Endothelial cell of umbilical vein (primary cell): ENCODE measurements around the gene TGFBR3. TPM values are rescaled to one million over a fixed set of nuclear protein-coding genes. Genes with fewer than 3 reads are reported as not detected.
A peak's percentile ranks its signal among the peaks of the same experiment; 100 is the strongest.

Experiments
- BruUV-seq: library from RNA; stranded (reverse); fragments of 400-500 nt; replicated peaks from 2 replicates; lab custom pipeline; 2021; lab: Mats Ljungman, UMichigan
- CTCF ChIA-PET: fragments of 300-600, 350-600 bp; sonication (Branson Sonifier 250); formaldehyde crosslinking; loops from one replicate; lab custom pipeline; 2021; ENCODE audit warnings: antibody characterized with exemption, inconsistent platforms; lab: Charles Lee
- POLR2A ChIA-PET: fragments of 300-600, 350-600 bp; sonication (Branson Sonifier 250); formaldehyde crosslinking; loops from one replicate; lab custom pipeline; 2021; ENCODE audit warnings: antibody characterized with exemption, inconsistent platforms; lab: Charles Lee
- DNase-seq: peaks from one replicate; pipeline ENCODE4 v3.0.0-alpha.2; 2011; ENCODE audit warnings: low read depth, low spot score
- FAIRE-seq: peaks from 2 replicates; lab custom pipeline; 2011; peaks lifted over from hg19 to GRCh38; lab: Jason Lieb, UNC
- H2AFZ ChIP-seq: 2 replicates; pipeline ENCODE4 v1.6.0; 2012; ENCODE audit warnings: low read depth, low read length, control low read depth, inconsistent platforms
- H3K27ac ChIP-seq: 2 replicates; pipeline ENCODE4 v1.5.1; 2011; ENCODE audit warnings: low read depth, mild to moderate bottlenecking, control low read depth, low read length, moderate library complexity; ENCODE audit not compliant: insufficient read depth
- H3K27me3 ChIP-seq, 2 experiments: 2 replicates each; pipeline versions ENCODE4 v1.6.0 to v1.6.1; 2011; ENCODE audit warnings: low read length in 2 of 2, mixed read lengths in 1 of 2; ENCODE audit not compliant: control insufficient read depth in 2 of 2, insufficient read depth in 2 of 2
- H3K36me3 ChIP-seq, 2 experiments: 2 replicates in 1 of 2; 3 replicates in 1 of 2; pipeline ENCODE4 v1.5.1; 2011; ENCODE audit warnings: low read length in 2 of 2, mild to moderate bottlenecking in 1 of 2, moderate library complexity in 1 of 2; ENCODE audit not compliant: control insufficient read depth in 2 of 2, insufficient read depth in 2 of 2; ENCODE audit errors: extremely low read depth in 1 of 2
- H3K4me1 ChIP-seq: 3 replicates; pipeline ENCODE4 v1.5.1; 2011; ENCODE audit warnings: mild to moderate bottlenecking, low read length; ENCODE audit not compliant: control insufficient read depth, insufficient read depth; ENCODE audit errors: extremely low read depth
- H3K4me2 ChIP-seq: 2 replicates; pipeline ENCODE4 v1.6.1; 2011; ENCODE audit warnings: low read length, control low read depth, mixed read lengths; ENCODE audit not compliant: insufficient read depth
- H3K4me3 ChIP-seq, 3 experiments: fragments of 200-600 bp in 1 of 3; sonication (generic), shearing (Covaris generic) in 1 of 3; replicated peaks in 1 of 3; 2 replicates each; pipeline ENCODE4 v1.5.1; 2011 to 2016; ENCODE audit warnings: control low read depth in 3 of 3, low read length in 3 of 3, mild to moderate bottlenecking in 2 of 3, inconsistent platforms in 1 of 3, low read depth in 1 of 3, moderate library complexity in 1 of 3; ENCODE audit not compliant: insufficient read depth in 1 of 3
- H3K79me2 ChIP-seq: 2 replicates; pipeline ENCODE4 v1.6.0; 2012; ENCODE audit warnings: low read length, inconsistent platforms; ENCODE audit not compliant: control insufficient read depth, insufficient read depth
- H3K9ac ChIP-seq: replicated peaks from 2 replicates; pipeline ENCODE3; 2011; ENCODE audit warnings: low read length, control low read depth; ENCODE audit not compliant: insufficient read depth; ENCODE audit errors: extremely low read depth
- H3K9me1 ChIP-seq: replicated peaks from 3 replicates; pipeline ENCODE4 v1.6.0; 2011; ENCODE audit warnings: mild to moderate bottlenecking, low read length; ENCODE audit not compliant: control insufficient read depth, insufficient read depth; ENCODE audit errors: extremely low read depth
- H3K9me3 ChIP-seq: replicated peaks from 2 replicates; pipeline ENCODE4 v1.5.1; 2012; ENCODE audit warnings: low read length, inconsistent platforms; ENCODE audit not compliant: control insufficient read depth, insufficient read depth
- H4K20me1 ChIP-seq: replicated peaks from 2 replicates; pipeline ENCODE3; 2011; ENCODE audit warnings: mild to moderate bottlenecking, low read length; ENCODE audit not compliant: control insufficient read depth, insufficient read depth; ENCODE audit errors: extremely low read depth
- EZH2 ChIP-seq: IDR thresholded peaks from 2 replicates; pipeline ENCODE4 v1.6.1; 2012; ENCODE audit warnings: borderline replicate concordance, low read depth, mild to moderate bottlenecking, moderate library complexity, low read length, inconsistent platforms; ENCODE audit not compliant: severe bottlenecking
- FOS ChIP-seq: IDR thresholded peaks from 2 replicates; pipeline ENCODE4 v1.6.1; 2011; ENCODE audit warnings: mild to moderate bottlenecking, low read length, moderate library complexity, borderline replicate concordance; ENCODE audit not compliant: insufficient read depth
- GATA2 ChIP-seq: IDR thresholded peaks from 2 replicates; pipeline ENCODE4 v1.7.0; 2011; ENCODE audit warnings: low read depth, mild to moderate bottlenecking, moderate library complexity, mixed read lengths, low read length; ENCODE audit not compliant: insufficient read length, insufficient read depth
- POLR2A ChIP-seq: IDR thresholded peaks from 2 replicates; pipeline ENCODE4 v1.6.1; 2012; ENCODE audit warnings: low read depth, mild to moderate bottlenecking, control low read depth, low read length
- POLR2AphosphoS5 ChIP-seq: IDR thresholded peaks from 2 replicates; pipeline ENCODE4 v1.6.1; 2012; ENCODE audit warnings: low read depth, mild to moderate bottlenecking, control low read depth, low read length, moderate library complexity; ENCODE audit not compliant: insufficient read depth
- dilution Hi-C: fragments of 300-500 bp; cut with MboI; formaldehyde crosslinking; loops from one replicate; pipeline ENCODE4 v1.15.0; 2019; ENCODE audit warnings: low sequenced_read_pairs; ENCODE audit not compliant: extremely low pct_ligation_motif_present
- intact Hi-C: fragments of 100-400 bp; cut with micrococcal nuclease; formaldehyde crosslinking; loops from one replicate; pipeline ENCODE4 v1.10.0; 2022
- polyA plus RNA-seq, 4 experiments: library from polyadenylated mRNA; depleted of rRNA in 3 of 4; stranded (reverse) in 3 of 4; unstranded in 1 of 4; fragments of >200 nt; gene quantifications; 2 replicates each; pipeline versions ENCODE4 v1.2.1 to v1.2.3, GENCODE V29; 2011 to 2012; ENCODE audit warnings: missing spikeins in 1 of 4
- total RNA-seq: library from RNA; stranded (reverse); gene quantifications from 2 replicates; pipeline ENCODE4 v1.2.3, GENCODE V29; 2021
- TF ChIP-seq, protein P1 (sequence below), 2 donors: IDR thresholded peaks; 1 replicate in 1 of 2; 2 replicates in 1 of 2; pipeline ENCODE4 v1.5.1; 2011; ENCODE audit warnings: low read length in 2 of 2, mild to moderate bottlenecking in 2 of 2, moderate library complexity in 2 of 2, control low read depth in 1 of 2, inconsistent platforms in 1 of 2, low read depth in 1 of 2; ENCODE audit not compliant: insufficient read depth in 1 of 2; ENCODE audit errors: extremely low read depth in 1 of 2

TGFBR3 gene
- total and polyA plus RNA-seq, 2 donors (not counting 3 experiments of a cell fraction or from before 2014, with no cell fraction given): 8.0 to 13.4 TPM

- no peak overlapping the region for H3K9ac ChIP-seq
- H3K9me3 ChIP-seq: no peaks in the 10 kb centered on the region
- H4K20me1 ChIP-seq: no peaks in the 10 kb centered on the region
- CTCF ChIA-PET: interaction anchor here (1.2 to 2.3 kb wide), 2 partner anchors 13 to 106 kb away, joined by 3 to 7 read pairs; partner anchors contain the start of gene TGFBR3
- H2AFZ ChIP-seq: no peak overlapping the region
- no peaks in the 10 kb centered on the region for H3K79me2 ChIP-seq
- TF ChIP-seq POLR2AphosphoS5 (no peak), FOS (no peak), EZH2 (no peak), GATA2 (no peak), POLR2A (no peak)
- TF ChIP-seq, protein P1, sequence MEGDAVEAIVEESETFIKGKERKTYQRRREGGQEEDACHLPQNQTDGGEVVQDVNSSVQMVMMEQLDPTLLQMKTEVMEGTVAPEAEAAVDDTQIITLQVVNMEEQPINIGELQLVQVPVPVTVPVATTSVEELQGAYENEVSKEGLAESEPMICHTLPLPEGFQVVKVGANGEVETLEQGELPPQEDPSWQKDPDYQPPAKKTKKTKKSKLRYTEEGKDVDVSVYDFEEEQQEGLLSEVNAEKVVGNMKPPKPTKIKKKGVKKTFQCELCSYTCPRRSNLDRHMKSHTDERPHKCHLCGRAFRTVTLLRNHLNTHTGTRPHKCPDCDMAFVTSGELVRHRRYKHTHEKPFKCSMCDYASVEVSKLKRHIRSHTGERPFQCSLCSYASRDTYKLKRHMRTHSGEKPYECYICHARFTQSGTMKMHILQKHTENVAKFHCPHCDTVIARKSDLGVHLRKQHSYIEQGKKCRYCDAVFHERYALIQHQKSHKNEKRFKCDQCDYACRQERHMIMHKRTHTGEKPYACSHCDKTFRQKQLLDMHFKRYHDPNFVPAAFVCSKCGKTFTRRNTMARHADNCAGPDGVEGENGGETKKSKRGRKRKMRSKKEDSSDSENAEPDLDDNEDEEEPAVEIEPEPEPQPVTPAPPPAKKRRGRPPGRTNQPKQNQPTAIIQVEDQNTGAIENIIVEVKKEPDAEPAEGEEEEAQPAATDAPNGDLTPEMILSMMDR (IDR thresholded peaks at IDR 0.05; ENCODE audit: extremely low read depth in 1 of 2, insufficient read depth in 1 of 2, low read depth in 1 of 2, low read length in 2 of 2): no peak
- no peak overlapping the region for H3K4me3 ChIP-seq
- FAIRE-seq (no peak), DNase-seq (peak; percentile 24)
- H3K27me3 ChIP-seq: no peaks in the 10 kb centered on the region
- H3K4me2 ChIP-seq: no peak overlapping the region
- no peaks in the 10 kb centered on the region for H3K36me3 ChIP-seq
- dilution Hi-C loops: no loop called here
- peaks cover 35% of the 10 kb centered on the region for H3K4me1 ChIP-seq
- intact Hi-C loops: loop anchor here (5.0 kb wide), 1 partner anchor 67 kb away; no protein-coding TSS in a partner anchor
- no peaks in the 10 kb centered on the region for H3K9me1 ChIP-seq
- no TSS peak for BruUV-seq
- POLR2A ChIA-PET: no interaction called here
- no peak overlapping the region for H3K27ac ChIP-seq
Measured at GRCh38 chr1:91779548-91780021, 106.4 kb downstream of the TGFBR3 start.
